GM18511 (cell line): Measurements from ENCODE around the gene POLR2C.

Experiments used
- ATAC-seq: cut with Tn5 transposase; IDR thresholded peaks from one replicate; pipeline ENCODE4 v1.9.1; 2021; ENCODE audit warnings: mild to moderate bottlenecking, moderate library complexity; ENCODE audit not compliant: unreplicated experiment

POLR2C gene

DNA sequence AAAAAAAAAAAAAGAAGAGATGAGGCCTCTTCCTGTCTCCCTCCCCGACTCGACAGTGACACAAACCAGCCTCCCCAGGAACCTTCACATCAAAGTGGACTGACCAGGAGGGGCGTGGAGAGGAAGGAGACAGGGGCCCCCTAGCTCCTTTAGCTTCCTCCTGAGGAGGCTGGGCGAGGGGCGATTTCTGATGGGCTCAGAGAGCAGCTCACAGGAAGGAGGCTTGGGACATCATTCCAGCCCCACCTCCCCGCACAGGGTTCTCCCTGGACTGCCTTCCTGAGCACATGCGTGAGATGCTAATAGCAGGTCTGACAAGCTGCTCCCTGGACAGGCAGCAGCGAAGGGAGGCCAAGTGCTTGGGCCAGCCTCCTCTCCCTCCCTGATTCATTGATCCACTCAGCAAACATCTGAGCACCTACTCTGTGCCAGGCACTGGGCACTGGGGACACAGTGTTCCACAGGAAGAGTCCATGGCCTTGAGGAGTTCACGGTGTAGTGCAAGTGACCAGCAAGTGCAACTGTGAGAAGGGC is 38.2 kb downstream of the POLR2C start:
- ATAC-seq = no peak

DNA sequence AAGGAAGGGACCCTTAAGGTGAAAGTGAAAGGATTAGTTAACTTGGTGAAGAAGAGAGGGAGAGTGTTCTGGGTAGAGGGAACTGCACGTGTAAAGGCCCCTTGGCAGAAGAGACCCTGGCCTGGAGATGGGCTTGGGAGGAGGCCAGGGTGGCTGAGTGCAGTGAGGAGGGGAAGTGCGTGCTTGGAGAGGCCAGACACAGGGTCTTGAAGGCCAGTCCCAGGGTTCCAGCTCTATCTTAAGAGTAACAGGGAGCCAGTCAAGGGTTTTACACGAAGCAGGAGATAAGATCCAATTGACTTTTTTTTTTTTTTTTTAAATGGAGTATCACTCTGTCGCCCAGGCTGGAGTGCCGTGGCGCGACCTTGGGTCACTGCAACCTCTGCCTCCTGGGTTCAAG is 39.0 kb downstream of the POLR2C start:
- ATAC-seq = no peak

DNA sequence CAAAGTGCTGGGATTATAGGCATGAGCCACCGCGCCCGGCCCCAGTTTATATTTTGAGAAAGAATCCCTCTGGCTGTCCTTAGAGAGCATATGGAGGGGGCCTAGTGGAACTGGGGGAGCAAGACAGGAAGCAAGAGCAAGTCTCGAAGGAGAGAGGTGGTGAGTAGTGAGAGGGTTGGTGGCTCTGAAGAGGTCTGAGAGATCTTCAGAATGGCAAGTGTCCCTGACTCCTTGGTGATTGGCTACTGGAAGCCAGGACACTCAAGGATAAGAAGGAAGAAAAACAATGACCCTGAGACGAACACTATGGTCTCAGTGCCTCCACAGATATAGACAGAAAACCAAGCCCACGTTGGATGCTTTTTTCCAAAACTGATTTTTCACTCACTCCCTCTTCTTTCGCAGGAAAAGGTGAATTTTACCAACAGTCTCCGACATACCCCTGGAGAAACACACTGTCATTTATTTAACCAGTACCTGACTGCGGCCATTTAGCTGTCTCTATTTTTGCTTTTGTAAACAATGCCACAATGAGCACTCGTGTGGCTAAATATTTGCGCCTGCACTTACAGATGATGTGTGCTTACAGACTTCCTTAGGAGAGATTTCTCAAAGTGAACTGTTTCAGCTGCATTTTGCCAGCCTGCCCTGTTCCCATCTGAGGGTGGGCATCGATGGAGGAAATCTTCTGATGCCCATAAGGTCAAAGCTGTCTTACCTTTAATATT is 39.7 kb downstream of the POLR2C start:
- ATAC-seq = no peak

DNA sequence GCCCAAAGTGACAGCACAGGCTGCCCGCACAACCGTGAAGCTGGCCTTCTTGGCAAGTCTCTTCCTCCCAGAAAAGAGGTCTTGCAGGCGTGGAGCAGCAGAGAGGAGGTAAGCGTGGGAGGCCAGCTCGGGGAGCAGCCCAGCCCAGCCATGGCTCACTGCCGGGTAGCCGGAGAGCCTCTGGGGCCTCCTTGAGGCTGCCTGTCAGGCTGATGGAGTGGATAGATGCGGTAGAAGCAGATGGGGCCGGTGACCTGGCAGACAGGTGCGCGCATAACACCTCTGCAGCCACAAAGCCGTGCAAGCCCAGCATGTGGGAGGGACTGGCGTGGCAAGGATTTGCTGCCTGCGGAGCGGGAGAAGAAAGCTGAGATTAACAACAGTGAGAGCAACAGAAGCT is 40.9 kb downstream of the POLR2C start:
- ATAC-seq = no peak

DNA sequence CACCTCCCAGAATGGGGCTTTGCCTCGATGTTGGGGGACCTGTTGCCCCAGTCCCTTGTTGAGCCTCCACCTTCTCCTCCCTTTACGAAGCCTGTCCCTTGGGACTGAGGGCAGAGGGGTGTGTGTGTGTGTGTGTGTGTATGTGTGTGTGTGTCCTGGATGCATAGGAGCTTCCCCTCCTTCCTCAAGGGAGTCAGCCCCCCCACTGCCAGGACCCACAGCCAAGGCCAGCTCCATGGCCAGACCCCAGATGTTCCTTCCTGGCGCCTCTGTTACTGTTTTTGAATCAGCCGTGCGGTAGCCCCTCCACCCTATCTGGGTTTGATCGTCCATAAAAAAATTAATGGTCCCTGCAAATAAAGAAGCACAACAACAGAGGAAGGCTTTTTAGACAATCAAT is 41.5 kb downstream of the POLR2C start:
- ATAC-seq = no peak

DNA sequence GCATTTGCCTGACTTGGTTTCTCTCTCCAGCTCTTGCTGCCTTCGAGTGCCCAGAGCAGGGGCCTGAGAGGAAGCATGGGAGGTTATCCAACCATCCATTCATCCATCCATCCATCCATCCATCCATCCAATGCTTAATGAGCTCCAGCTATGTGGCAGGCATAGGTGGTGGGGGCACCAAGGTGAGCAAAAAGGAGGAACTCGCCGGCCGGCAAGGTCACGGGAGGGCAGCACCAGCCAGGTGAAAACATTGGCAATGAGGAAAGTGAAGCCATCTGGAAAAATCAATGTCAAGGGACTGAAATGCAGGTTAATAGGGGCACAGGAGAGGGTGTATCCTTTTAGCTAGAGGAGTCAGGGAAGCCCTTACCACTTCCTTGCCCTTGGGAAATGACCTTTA is 42.0 kb downstream of the POLR2C start:
- ATAC-seq = no peak

DNA sequence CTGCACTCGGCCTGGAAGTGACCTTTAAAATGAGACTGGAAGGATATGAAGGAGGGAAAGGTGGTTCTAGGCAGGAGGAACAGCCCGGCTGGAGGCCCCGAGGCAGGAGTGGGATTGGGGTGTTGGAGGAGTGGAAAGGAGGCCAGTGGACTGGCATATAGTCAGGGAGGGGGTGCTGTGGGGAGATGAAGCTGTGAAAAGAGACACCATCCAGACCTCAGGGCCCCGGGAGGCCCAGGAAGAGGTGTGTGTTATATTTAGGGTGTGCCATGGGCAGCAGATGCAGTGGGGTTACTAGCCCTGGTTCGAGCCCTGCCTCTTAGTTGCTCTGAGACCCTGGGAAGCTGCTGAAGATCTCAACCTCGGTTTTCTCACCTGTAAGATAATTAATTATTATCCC is 42.7 kb downstream of the POLR2C start:
- no peak for ATAC-seq

DNA sequence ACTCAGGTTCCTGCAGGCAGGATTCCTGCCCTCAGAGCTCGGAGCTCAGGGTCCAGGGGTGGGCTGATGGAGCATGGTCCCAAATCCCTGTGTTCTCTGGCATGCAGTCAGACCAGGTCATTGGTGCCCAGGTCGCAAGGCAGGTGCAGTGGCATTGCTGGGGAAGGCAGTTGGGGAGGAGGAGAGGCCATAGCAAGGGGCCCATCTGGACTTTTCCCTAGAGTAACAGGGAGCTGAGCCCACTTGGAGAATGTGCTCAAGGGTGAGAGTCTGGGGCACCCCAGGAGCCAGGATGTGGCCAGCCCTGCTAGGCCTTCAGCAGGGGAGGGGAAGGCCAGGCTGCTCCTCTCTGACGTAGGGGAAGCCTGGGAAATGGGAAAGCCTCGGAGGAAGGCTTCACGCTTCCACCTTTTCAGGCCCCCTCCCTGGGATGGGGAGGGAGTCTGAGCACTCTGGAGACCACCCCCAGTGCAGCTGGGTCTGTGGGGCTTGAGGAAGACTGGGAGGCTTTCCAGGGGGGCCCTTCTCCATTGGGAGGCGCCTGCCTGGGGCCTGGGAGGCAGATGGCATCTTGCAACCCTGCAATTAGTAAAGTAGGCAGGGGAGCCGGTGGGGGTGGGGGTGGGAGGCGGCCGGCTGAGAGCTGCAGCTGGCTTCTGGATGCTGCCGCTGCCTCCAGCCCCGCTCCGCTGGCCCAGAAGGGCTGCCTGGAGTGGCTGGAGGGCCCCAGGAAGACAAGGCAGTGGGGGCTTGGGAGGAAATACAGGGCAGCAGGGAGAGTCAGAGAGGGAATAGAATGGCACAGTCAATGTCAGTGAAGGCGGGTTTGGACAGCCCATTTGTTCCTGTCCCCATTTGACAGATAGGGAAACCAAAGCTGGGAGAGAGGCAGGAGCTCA is 44.9 kb downstream of the POLR2C start:
- no peak for ATAC-seq

DNA sequence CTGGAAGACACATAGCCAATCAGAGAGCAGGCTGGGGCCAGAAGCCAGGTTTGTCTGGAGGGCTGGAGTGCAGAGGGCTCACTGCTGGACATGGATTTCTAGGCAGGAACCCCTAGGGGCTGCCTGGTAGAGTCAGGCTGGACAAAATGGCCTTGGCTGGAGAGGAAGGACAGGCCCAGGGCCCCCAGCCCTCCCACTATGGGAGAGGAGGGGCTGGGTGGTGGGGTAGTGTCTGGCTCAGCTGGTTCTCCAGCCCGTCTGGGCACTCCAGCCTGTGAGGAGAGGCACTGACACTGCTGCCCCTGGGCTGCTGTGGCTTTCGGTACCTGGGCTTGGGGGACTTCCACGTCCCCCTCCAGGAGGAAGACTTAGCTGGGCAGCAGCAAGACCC is 45.6 kb downstream of the POLR2C start:
- ATAC-seq = no peak

DNA sequence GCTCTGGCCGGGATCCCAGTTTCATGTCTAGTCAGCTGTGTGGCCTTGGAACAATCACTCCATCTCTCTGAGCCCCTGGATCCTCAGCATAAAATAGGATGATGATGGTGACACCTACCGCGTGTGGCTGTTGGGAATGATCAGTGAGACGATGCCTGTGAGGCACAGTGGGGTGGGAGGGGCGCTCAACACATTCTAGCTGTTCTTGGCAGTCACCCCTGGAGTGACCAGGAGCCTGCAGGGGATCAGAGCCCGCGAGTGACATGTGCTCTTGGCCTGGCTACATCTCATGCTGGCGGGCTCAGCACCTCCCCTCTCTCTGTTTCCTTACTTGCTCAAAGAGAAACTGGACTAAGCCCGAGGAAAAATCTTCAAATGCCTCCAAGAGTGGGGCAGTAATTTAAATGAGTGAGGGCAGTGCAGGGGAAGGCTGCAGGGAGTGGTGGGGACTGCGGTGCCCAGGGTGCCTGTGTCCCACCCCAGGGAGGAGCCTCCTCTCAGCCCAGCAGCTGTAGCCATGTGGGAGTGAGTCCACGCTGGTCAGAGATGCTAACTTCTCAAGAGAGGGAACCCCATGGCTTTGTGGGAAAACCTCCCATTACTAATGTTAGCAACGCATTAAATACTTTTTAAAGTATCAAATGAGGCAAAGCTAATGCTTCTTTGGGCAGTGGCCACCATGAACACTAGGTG is 46.9 kb downstream of the POLR2C start:
- no peak for ATAC-seq

DNA sequence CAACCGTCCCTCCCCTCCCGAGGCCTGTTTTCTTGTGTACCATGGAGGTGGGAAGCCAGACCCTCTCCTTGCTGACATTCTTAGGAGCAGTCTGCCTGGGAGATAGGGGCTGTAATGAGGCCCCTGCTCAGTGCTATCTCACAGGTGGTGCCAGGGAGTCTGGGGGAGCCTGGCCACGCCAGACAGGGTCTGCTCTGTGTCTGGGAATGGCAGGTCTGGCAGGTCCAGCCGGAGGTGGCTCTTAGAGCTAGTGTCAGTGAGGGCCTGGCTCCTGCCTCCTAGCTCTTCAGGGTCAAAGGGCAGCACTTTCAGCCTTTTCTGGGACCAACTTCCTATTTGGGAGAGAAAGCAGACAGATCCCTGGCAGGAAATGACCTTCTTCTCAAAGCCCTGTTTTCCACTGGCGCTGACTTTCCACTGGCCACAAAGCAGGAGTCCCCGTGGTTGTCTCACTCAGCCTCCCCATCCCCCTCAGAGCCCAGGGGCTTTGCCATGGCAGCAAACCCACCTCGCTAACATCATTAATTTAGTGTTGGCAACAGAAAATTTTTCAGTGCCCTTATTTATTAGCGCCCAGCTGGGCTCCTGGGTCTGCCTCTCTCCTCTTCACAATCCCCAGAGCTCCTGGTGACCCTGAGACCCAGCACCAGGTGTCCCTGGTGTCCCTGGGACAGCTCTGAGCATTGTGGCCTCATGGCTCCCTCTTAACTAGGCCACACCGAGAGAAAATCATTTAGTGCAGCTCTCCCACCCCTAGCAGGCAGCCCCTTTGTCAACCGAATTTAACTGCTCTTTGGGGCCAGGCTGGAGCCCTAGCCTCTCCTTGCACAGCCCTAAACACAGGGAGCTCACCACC is 47.8 kb downstream of the POLR2C start:
- ATAC-seq = no peak

DNA sequence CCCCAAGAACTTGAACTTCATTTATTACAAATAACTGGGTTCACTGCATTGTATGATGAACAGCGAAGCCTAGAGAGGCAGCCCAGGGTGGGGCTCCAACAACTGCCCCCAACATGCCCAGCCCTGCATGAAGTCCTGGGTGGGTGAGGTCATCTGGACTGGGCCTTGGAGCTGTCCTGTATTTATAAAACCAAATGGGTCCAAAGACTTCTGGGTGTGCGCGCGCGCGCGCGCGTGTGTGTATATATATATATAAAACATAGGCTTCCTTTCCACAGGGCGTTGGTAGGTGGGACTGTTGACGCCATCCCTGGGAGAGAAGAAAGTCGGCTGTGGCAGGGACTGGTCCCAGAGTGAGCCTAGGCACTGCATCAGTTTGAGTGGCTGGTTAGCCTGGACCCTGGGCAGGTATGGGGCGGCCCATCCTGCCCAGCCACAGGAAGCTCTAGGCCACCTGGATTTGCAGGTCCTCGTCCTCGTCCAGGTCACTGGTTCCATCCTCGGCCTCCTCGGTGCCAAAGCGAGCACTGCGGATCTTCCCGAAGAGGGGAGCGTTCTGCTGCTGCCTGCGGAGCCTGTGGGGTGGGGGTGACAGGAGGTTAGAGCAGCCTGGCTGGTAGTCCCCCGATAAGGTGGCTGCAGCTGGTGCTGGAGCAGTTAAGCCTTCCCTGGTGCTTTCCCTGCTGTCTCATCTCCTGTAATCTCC is 50.0 kb downstream of the POLR2C start:
- ATAC-seq = no peak

DNA sequence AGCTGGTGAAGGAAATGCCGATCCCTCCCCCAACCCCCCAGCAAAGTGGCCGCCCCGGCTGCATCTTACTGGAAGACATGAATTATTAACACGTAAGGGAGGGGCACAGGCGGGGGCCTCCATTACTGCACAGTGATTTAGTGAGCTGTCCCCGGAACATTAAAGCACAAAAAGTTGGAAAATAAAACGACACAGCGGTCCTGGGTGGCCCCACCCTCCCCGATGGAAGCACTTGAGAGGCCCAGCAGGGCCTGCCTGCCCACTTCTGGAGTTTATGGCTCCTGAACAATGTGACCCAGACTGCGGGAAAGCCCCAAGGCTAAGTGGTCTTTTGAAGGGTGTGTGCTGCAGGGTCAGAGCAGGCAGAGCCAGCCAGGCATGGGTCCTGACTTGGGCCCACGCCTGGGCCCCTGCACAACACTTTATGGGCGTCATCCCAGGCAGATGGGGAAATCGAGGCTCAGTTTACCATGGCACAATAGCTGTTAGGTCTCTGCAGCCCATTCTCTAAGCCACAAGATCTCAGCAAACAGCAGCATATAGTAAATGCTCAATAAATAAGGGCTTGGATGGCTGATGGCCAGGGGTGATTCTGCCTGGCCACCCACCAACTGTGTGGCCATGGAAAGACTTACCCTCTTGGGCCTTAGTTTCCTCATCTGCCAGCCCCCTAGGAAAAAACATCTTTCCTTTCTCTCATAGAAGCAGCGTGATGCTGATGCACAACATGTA is 51.1 kb downstream of the POLR2C start:
- no peak for ATAC-seq

DNA sequence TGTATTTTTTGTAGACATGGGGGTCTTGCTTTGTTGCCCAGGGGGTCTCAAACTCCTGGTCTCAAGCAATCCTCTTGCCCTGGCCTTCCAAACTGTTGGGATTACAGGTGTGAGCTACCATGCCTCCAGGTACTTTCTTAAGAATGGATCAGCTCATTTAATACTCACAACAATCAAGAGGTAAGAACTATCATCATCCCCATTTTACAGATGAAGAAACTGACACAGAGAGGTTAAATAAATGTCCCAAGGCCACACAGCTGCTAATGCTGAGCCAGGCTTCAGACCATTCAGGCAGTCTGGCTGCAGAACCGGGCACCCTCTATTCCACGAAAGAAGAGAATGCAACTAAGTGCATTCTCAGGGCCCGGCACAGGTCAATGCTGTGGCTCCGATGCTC is 51.9 kb downstream of the POLR2C start:
- no peak for ATAC-seq

DNA sequence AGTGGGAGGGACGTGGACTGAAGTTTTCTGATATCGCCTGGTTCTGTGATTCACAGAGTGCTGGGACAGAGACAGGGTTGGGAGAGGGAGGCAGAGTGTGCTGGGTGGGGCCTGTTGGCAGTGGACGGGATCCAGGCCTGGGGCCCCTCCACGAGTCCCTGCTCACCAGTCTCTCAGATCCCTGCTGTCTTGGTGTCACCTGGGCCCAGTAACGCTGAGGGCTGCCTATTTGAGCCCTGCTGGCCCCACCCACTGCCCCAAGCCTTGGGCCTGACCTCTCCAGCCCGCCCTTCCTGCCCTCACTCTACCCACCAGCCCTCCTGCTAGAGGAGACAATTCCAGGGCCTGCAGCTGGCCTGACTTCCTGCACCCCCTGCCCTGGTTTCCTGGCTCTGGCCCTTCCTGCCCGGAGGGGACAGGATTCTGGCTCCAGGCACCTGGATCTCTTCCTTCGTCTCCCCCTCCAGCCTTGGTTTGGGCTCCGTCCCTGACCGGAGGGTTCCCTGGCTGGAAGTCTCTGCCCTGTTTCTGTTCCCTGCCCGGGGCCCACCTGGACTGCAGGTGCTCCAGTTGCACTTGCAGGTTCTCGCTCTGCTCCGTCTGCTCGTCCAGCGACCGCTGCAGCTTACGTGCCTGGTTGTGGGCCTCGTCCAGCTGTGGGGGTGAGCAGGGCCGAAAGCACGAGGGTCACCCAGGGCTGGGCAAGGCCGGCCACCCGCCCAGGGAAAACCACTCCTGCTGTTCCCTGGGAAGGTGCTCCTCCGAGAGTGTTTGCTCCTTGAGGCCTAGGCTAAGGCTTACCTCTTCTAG is 52.5 kb downstream of the POLR2C start:
- ATAC-seq = no peak

DNA sequence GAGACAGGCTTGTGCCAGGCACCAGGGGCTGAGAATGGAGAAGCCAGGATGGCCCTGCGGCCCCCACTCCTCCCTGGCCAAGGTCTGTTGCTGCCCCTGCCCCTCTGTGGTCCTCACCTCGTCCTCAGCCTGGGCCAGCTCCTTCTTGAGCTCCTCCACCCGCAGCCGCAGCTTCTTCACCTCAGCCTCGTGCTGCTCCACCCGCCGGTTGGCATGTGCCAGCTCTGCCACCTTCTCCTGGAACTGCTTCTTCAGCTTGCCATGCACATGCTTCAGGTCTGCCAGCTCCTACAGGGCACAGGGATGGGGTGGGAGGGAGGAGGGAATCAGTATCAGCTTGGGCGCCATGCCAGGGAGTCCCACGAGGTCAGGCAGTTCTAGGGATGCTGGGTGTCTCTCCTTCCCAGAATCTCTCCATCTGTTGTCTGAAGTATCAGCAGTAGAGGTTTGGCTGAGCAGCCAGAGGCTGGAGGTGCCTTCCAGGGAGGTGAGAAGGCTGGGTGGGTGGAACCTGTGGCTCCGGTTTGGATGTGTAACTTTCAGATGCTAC is 53.8 kb downstream of the POLR2C start:
- ATAC-seq = no peak

DNA sequence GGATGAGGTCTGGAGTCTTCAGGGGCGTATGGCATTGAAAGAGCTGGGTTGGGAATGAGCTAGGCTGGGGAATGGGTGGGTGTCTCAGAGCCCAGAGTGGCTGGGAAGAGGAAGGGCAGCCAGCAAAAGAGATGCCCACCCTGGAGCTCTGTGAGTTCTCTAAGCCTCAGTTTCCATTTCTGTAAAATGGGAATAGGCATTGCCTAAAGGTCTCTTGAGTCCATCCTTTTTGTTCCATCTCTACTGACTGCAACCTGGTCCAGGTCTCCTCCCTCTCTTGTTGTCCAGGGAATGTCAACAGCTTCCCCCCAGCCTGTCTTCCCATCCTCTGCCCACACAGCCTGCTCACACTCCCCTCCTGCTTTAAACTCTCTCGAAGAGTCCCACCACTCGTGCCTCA is 54.3 kb downstream of the POLR2C start:
- no peak for ATAC-seq
